ENCODE measurements around the gene ITPKC. TPM values are rescaled to one million over a fixed set of nuclear protein-coding genes. Genes with fewer than 3 reads are reported as not detected.

The ITPKC gene
- total RNA-seq, 1 donor from 2014 or later = 6.5 TPM

GRCh38 chr19:40705950-40706619 is 10.8 kb upstream of the ITPKC start:
- no peak for DNase-seq (ENCODE audit: low spot score)
- no peaks in the 10 kb centered on the region for H3K79me2 ChIP-seq (ENCODE audit: low read depth)
- H3K4me2 ChIP-seq = no peak overlapping the region
- no peak overlapping the region for H2AFZ ChIP-seq (replicated peaks)
- no peak overlapping the region for H3K9ac ChIP-seq
- H3K4me1 Mint-ChIP-seq = peaks cover 12% of the 10 kb centered on the region
- H3K36me3 ChIP-seq = no peaks in the 10 kb centered on the region
- H3K27me3 Mint-ChIP-seq (ENCODE audit: insufficient read depth, low read depth) = peaks cover 2% of the 10 kb centered on the region
- H3K9me3 ChIP-seq (ENCODE audit: low read depth) = no peaks in the 10 kb centered on the region
- TF ChIP-seq, protein P1, sequence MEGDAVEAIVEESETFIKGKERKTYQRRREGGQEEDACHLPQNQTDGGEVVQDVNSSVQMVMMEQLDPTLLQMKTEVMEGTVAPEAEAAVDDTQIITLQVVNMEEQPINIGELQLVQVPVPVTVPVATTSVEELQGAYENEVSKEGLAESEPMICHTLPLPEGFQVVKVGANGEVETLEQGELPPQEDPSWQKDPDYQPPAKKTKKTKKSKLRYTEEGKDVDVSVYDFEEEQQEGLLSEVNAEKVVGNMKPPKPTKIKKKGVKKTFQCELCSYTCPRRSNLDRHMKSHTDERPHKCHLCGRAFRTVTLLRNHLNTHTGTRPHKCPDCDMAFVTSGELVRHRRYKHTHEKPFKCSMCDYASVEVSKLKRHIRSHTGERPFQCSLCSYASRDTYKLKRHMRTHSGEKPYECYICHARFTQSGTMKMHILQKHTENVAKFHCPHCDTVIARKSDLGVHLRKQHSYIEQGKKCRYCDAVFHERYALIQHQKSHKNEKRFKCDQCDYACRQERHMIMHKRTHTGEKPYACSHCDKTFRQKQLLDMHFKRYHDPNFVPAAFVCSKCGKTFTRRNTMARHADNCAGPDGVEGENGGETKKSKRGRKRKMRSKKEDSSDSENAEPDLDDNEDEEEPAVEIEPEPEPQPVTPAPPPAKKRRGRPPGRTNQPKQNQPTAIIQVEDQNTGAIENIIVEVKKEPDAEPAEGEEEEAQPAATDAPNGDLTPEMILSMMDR (IDR thresholded peaks at IDR 0.05) = no peak
- TF ChIP-seq EZH2 (IDR thresholded peaks at IDR 0.05) = no peak
- TF ChIP-seq EZH2phosphoT487 (IDR thresholded peaks at IDR 0.05) = no peak
- H3F3A ChIP-seq (ENCODE audit: low read depth) = no peaks in the 10 kb centered on the region
- no peaks in the 10 kb centered on the region for H3K27me3 ChIP-seq
- H4K20me1 ChIP-seq (ENCODE audit: low read depth) = no peaks in the 10 kb centered on the region
- H3K4me1 ChIP-seq = no peaks in the 10 kb centered on the region
- H3K4me3 ChIP-seq = no peak overlapping the region
- H3K4me3 Mint-ChIP-seq = no peak overlapping the region
- H3K27ac Mint-ChIP-seq = peak overlapping the region; percentile 37
- H3K27ac ChIP-seq = no peak overlapping the region
- peaks cover 25% of the 10 kb centered on the region for H3K36me3 Mint-ChIP-seq
- H3K9me3 Mint-ChIP-seq = no peaks in the 10 kb centered on the region

GRCh38 chr19:40707615-40708014 is 9.3 kb upstream of the ITPKC start:
- H3K27me3 ChIP-seq = no peaks in the 10 kb centered on the region
- no peaks in the 10 kb centered on the region for H3K9me3 ChIP-seq (ENCODE audit: low read depth)
- H3K9ac ChIP-seq = no peak overlapping the region
- no peaks in the 10 kb centered on the region for H3K4me1 ChIP-seq
- no peak overlapping the region for H3K27ac ChIP-seq
- no peaks in the 10 kb centered on the region for H3K79me2 ChIP-seq (ENCODE audit: low read depth)
- H3K4me2 ChIP-seq = no peak overlapping the region
- H4K20me1 ChIP-seq (ENCODE audit: low read depth) = no peaks in the 10 kb centered on the region
- TF ChIP-seq EZH2phosphoT487 (IDR thresholded peaks at IDR 0.05) (no peak), EZH2 (IDR thresholded peaks at IDR 0.05) (no peak)
- TF ChIP-seq, protein P1 (IDR thresholded peaks at IDR 0.05) = no peak
- H2AFZ ChIP-seq (replicated peaks) = no peak overlapping the region
- Mint-ChIP-seq H3K9me3 (no peaks in the 10 kb centered on the region), H3K4me3 (no peak overlapping the region), H3K4me1 (peaks cover 10% of the 10 kb centered on the region), H3K27ac (no peak overlapping the region), H3K27me3 (ENCODE audit: insufficient read depth, low read depth) (peaks cover 2% of the 10 kb centered on the region), H3K36me3 (peaks cover 28% of the 10 kb centered on the region)
- no peaks in the 10 kb centered on the region for H3K36me3 ChIP-seq
- H3F3A ChIP-seq (ENCODE audit: low read depth) = no peaks in the 10 kb centered on the region
- DNase-seq (ENCODE audit: low spot score) = no peak
- no peak overlapping the region for H3K4me3 ChIP-seq

DNA sequence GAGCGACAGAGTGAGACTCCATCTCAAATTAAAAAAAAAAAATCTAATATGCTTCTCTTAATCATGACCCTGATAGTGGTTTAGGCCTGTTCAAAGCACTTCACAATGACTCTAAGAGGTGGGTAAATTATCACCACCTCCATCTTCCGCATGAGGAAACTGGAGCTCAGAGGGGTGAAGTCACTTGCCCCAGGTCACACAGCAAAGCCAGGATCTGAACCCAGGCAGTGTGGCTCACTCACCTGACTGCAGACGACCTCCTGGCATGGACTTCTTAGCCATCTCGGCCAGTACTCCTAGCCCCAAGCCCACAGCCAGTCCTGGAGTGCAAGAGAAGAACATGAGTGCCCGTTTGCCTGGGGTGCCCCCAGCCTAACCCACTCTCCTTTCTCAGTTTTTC is 7.1 kb upstream of the ITPKC start:
- no peak overlapping the region for H3K27ac Mint-ChIP-seq
- peaks cover 23% of the 10 kb centered on the region for H3K36me3 Mint-ChIP-seq
- H3K4me1 ChIP-seq = no peaks in the 10 kb centered on the region
- H3K9ac ChIP-seq = no peak overlapping the region
- H3K9me3 ChIP-seq (ENCODE audit: low read depth) = no peaks in the 10 kb centered on the region
- H3K4me1 Mint-ChIP-seq = peaks cover 14% of the 10 kb centered on the region
- no peak overlapping the region for H3K4me3 Mint-ChIP-seq
- no peak overlapping the region for H3K4me2 ChIP-seq
- no peaks in the 10 kb centered on the region for H3K27me3 Mint-ChIP-seq (ENCODE audit: insufficient read depth, low read depth)
- TF ChIP-seq, protein P1 (IDR thresholded peaks at IDR 0.05) = no peak
- H3K27ac ChIP-seq = no peak overlapping the region
- H3K27me3 ChIP-seq = no peaks in the 10 kb centered on the region
- no peaks in the 10 kb centered on the region for H3F3A ChIP-seq (ENCODE audit: low read depth)
- H4K20me1 ChIP-seq (ENCODE audit: low read depth) = no peaks in the 10 kb centered on the region
- H3K9me3 Mint-ChIP-seq = no peaks in the 10 kb centered on the region
- peaks cover 10% of the 10 kb centered on the region for H3K79me2 ChIP-seq (ENCODE audit: low read depth)
- H3K4me3 ChIP-seq = no peak overlapping the region
- no peak for DNase-seq (ENCODE audit: low spot score)
- no peak overlapping the region for H2AFZ ChIP-seq (replicated peaks)
- no peaks in the 10 kb centered on the region for H3K36me3 ChIP-seq

Data from neural progenitor cell (in vitro differentiated cells).